Measurements from ENCODE around the gene TMEM222. TPM values are rescaled to one million over a fixed set of nuclear protein-coding genes. Genes with fewer than 3 reads are reported as not detected.

Gene TMEM222
- total RNA-seq, 1 donor from 2014 or later: 11.1 TPM

GRCh38 chr1:27351541-27352107 lies 29.7 kb downstream of the TMEM222 start:
- no peak for TF ChIP-seq CTCF (conservative IDR thresholded peaks at IDR 0.05; ENCODE audit: low read depth, low read length)
- no peak for DNase-seq (ENCODE audit: low read depth)
- H3K4me3 ChIP-seq (ENCODE audit: low read depth, low read length): peak overlapping the region; percentile 34

GRCh38 chr1:27353166-27353565 lies 31.2 kb downstream of the TMEM222 start:
- no peak overlapping the region for H3K4me3 ChIP-seq (ENCODE audit: low read depth, low read length)
- no peak for TF ChIP-seq CTCF (conservative IDR thresholded peaks at IDR 0.05; ENCODE audit: low read depth, low read length)
- no peak for DNase-seq (ENCODE audit: low read depth)

GRCh38 chr1:27353629-27354028 lies 31.7 kb downstream of the TMEM222 start:
- TF ChIP-seq CTCF (conservative IDR thresholded peaks at IDR 0.05; ENCODE audit: low read depth, low read length): no peak
- DNase-seq (ENCODE audit: low read depth): no peak
- H3K4me3 ChIP-seq (ENCODE audit: low read depth, low read length): no peak overlapping the region

- no peak for TF ChIP-seq CTCF (conservative IDR thresholded peaks at IDR 0.05; ENCODE audit: low read depth, low read length)
- H3K4me3 ChIP-seq (ENCODE audit: low read depth, low read length): no peak overlapping the region
- no peak for DNase-seq (ENCODE audit: low read depth)
Measured at GRCh38 chr1:27355683-27356082, 33.7 kb downstream of the TMEM222 start.

GRCh38 chr1:27356277-27356618 lies 34.3 kb downstream of the TMEM222 start:
- DNase-seq (ENCODE audit: low read depth): no peak
- no peak overlapping the region for H3K4me3 ChIP-seq (ENCODE audit: low read depth, low read length)
- TF ChIP-seq CTCF (conservative IDR thresholded peaks at IDR 0.05; ENCODE audit: low read depth, low read length): no peak

- TF ChIP-seq CTCF (conservative IDR thresholded peaks at IDR 0.05; ENCODE audit: low read depth, low read length): no peak
- DNase-seq (ENCODE audit: low read depth): no peak
Measured at GRCh38 chr1:27356619-27357280, 34.8 kb downstream of the TMEM222 start.

More at GRCh38 chr1:27356619-27357280, 34.8 kb downstream of the TMEM222 start:
- no peak overlapping the region for H3K4me3 ChIP-seq (ENCODE audit: low read depth, low read length)
